ENCODE measurements around the gene PIGQ. TPM values are rescaled to one million over a fixed set of nuclear protein-coding genes. Genes with fewer than 3 reads are reported as not detected.

PIGQ gene
- total and polyA plus RNA-seq, 2 of the 13 experiments (the other 11 are each of a cell fraction or from before 2014, with no cell fraction given), result 7.7 to 19.7 TPM

GRCh38 chr16:558298-559020 lies 11.3 kb upstream of the PIGQ start (continued):
- TF ChIP-seq, protein P1, sequence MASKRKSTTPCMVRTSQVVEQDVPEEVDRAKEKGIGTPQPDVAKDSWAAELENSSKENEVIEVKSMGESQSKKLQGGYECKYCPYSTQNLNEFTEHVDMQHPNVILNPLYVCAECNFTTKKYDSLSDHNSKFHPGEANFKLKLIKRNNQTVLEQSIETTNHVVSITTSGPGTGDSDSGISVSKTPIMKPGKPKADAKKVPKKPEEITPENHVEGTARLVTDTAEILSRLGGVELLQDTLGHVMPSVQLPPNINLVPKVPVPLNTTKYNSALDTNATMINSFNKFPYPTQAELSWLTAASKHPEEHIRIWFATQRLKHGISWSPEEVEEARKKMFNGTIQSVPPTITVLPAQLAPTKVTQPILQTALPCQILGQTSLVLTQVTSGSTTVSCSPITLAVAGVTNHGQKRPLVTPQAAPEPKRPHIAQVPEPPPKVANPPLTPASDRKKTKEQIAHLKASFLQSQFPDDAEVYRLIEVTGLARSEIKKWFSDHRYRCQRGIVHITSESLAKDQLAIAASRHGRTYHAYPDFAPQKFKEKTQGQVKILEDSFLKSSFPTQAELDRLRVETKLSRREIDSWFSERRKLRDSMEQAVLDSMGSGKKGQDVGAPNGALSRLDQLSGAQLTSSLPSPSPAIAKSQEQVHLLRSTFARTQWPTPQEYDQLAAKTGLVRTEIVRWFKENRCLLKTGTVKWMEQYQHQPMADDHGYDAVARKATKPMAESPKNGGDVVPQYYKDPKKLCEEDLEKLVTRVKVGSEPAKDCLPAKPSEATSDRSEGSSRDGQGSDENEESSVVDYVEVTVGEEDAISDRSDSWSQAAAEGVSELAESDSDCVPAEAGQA (IDR thresholded peaks at IDR 0.05; ENCODE audit: low read depth), result no peak
- TF ChIP-seq, protein P1 (CRISPR knock-in tag; IDR thresholded peaks at IDR 0.05; ENCODE audit: borderline replicate concordance), result no peak
- TF ChIP-seq SRF (IDR thresholded peaks at IDR 0.05; ENCODE audit: low read depth, low read length), result no peak
- no peak for TF ChIP-seq ZNF672 (CRISPR knock-in tag; IDR thresholded peaks at IDR 0.05)
- TF ChIP-seq RNF2 (conservative IDR thresholded peaks at IDR 0.05; ENCODE audit: low read depth), result no peak; the same call in 1 of the 2 replicates
- TF ChIP-seq ARHGAP35 (CRISPR knock-in tag; IDR thresholded peaks at IDR 0.05; ENCODE audit: borderline replicate concordance), result no peak
- TF ChIP-seq ZNF816 (CRISPR knock-in tag; IDR thresholded peaks at IDR 0.05; ENCODE audit: borderline replicate concordance), result no peak
- TF ChIP-seq RARA (CRISPR knock-in tag; IDR thresholded peaks at IDR 0.05), result peak; percentile 98
- no peak for TF ChIP-seq ZNF382 (CRISPR knock-in tag; IDR thresholded peaks at IDR 0.05; ENCODE audit: borderline replicate concordance)
- peak; percentile 56; the same call in 1 of the 2 replicates for TF ChIP-seq MIER3 (CRISPR knock-in tag; IDR thresholded peaks at IDR 0.05; ENCODE audit: borderline replicate concordance)
- no peak for TF ChIP-seq YEATS2 (CRISPR knock-in tag; IDR thresholded peaks at IDR 0.05; ENCODE audit: borderline replicate concordance)
- TF ChIP-seq SP1 (IDR thresholded peaks at IDR 0.05), result no peak
- no peak for TF ChIP-seq SP1 (CRISPR knock-in tag; IDR thresholded peaks at IDR 0.05)
- peak; percentile 65; the same call in 1 of the 2 replicates for TF ChIP-seq KAT8 (CRISPR knock-in tag; IDR thresholded peaks at IDR 0.05)
- TF ChIP-seq TCF7 (IDR thresholded peaks at IDR 0.05; ENCODE audit: low read depth), result peak; percentile 73; the same call in 1 of the 2 replicates
- TF ChIP-seq GABPB1 (CRISPR knock-in tag; IDR thresholded peaks at IDR 0.05), result peak; percentile 61
- TF ChIP-seq ZNF607 (CRISPR knock-in tag; IDR thresholded peaks at IDR 0.05; ENCODE audit: borderline replicate concordance), result peak; percentile 70; the same call in 1 of the 2 replicates
- TF ChIP-seq ZNF878 (CRISPR knock-in tag; IDR thresholded peaks at IDR 0.05), result peak; percentile 55; the same call in 1 of the 2 replicates
- peak; percentile 66; the same call in 1 of the 2 replicates for TF ChIP-seq ZSCAN25 (CRISPR knock-in tag; IDR thresholded peaks at IDR 0.05)
- TF ChIP-seq, protein P2, sequence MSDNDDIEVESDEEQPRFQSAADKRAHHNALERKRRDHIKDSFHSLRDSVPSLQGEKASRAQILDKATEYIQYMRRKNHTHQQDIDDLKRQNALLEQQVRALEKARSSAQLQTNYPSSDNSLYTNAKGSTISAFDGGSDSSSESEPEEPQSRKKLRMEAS (IDR thresholded peaks at IDR 0.05), result peak; percentile 78
- peak; percentile 95 for TF ChIP-seq RXRA (CRISPR knock-in tag; IDR thresholded peaks at IDR 0.05)

All from HepG2 (cell line).